NOMO-1 treated with dmso at 0.1 percent for 144 hours (cell line): Measurements from ENCODE around the gene THBD.

Experiments
- DNase-seq: peaks from one replicate; lab custom pipeline; 2025; ENCODE audit not compliant: unreplicated experiment; lab: John Stamatoyannopoulos, UW

Gene THBD

GRCh38 chr20:23085436-23086055 is 36.1 kb upstream of the THBD start:
- peak; percentile 23 for DNase-seq

- no peak for DNase-seq
Observed at GRCh38 chr20:23084845-23085365, 35.4 kb upstream of the THBD start.

GRCh38 chr20:23084282-23084844 is 34.9 kb upstream of the THBD start:
- no peak for DNase-seq

GRCh38 chr20:23083553-23084220 is 34.2 kb upstream of the THBD start:
- no peak for DNase-seq

- DNase-seq: no peak
Observed at GRCh38 chr20:23082846-23083552, 33.5 kb upstream of the THBD start.

- no peak for DNase-seq
Observed at GRCh38 chr20:23081263-23081819, 31.9 kb upstream of the THBD start.

GRCh38 chr20:23080521-23080920 is 31.0 kb upstream of the THBD start:
- no peak for DNase-seq

GRCh38 chr20:23079926-23080325 is 30.5 kb upstream of the THBD start:
- DNase-seq: no peak

GRCh38 chr20:23079016-23079351 is 29.5 kb upstream of the THBD start:
- no peak for DNase-seq

- no peak for DNase-seq
Observed at GRCh38 chr20:23078351-23079015, 29.0 kb upstream of the THBD start.

GRCh38 chr20:23077277-23077676 is 27.8 kb upstream of the THBD start:
- DNase-seq: no peak

GRCh38 chr20:23074052-23074451 is 24.6 kb upstream of the THBD start:
- DNase-seq: no peak

GRCh38 chr20:23072892-23073586 is 23.6 kb upstream of the THBD start:
- DNase-seq: no peak

GRCh38 chr20:23071996-23072395 is 22.5 kb upstream of the THBD start:
- DNase-seq: no peak

GRCh38 chr20:23071398-23071797 is 21.9 kb upstream of the THBD start:
- DNase-seq: no peak

GRCh38 chr20:23069108-23069507 is 19.6 kb upstream of the THBD start:
- no peak for DNase-seq

GRCh38 chr20:23068283-23068682 is 18.8 kb upstream of the THBD start:
- DNase-seq: no peak

- DNase-seq: no peak
Observed at GRCh38 chr20:23066772-23067171, 17.3 kb upstream of the THBD start.

- no peak for DNase-seq
Observed at GRCh38 chr20:23065266-23066201, 16.1 kb upstream of the THBD start.
